Activated CD8-positive, alpha-beta memory T cell treated with anti-CD3 and anti-CD28 coated beads, Interleukin-2, amount 50 U/mL, for 4 hours (primary cell): ENCODE data around the gene SNX30.

Source experiments
- DNase-seq: peaks from one replicate; pipeline ENCODE4 v3.0.0-alpha.2; 2020

Gene SNX30

DNA sequence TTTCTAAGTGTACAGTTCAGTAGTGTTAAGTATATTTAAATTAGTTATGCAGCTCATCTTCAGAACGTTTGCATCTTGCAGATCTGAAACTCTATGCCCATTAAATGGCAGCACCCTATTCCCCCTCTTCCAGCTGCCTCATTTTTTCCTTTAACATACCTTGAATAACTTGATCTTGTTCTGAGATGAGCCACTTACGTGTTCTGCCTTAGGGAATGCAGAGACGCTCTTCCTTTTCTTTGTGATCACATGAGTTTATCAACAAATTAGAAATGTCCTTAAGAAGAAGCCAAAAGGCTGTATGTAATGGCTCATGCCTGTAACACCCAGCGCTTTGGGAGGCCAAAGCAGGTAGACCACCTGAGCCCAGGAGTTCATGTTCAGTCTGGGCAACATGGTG lies 82.5 kb downstream of the SNX30 start:
- DNase-seq = no peak

GRCh38 chr9:112836394-112836793 lies 85.8 kb downstream of the SNX30 start:
- DNase-seq = no peak

- DNase-seq = no peak
Measured at GRCh38 chr9:112838342-112838741, 87.8 kb downstream of the SNX30 start.

GRCh38 chr9:112839331-112839730 lies 88.8 kb downstream of the SNX30 start:
- no peak for DNase-seq

GRCh38 chr9:112841261-112841660 lies 90.7 kb downstream of the SNX30 start:
- DNase-seq = no peak

GRCh38 chr9:112842555-112842954 lies 92.0 kb downstream of the SNX30 start:
- no peak for DNase-seq

- peak; percentile 74 for DNase-seq
Measured at GRCh38 chr9:112844771-112845542, 94.4 kb downstream of the SNX30 start.

DNA sequence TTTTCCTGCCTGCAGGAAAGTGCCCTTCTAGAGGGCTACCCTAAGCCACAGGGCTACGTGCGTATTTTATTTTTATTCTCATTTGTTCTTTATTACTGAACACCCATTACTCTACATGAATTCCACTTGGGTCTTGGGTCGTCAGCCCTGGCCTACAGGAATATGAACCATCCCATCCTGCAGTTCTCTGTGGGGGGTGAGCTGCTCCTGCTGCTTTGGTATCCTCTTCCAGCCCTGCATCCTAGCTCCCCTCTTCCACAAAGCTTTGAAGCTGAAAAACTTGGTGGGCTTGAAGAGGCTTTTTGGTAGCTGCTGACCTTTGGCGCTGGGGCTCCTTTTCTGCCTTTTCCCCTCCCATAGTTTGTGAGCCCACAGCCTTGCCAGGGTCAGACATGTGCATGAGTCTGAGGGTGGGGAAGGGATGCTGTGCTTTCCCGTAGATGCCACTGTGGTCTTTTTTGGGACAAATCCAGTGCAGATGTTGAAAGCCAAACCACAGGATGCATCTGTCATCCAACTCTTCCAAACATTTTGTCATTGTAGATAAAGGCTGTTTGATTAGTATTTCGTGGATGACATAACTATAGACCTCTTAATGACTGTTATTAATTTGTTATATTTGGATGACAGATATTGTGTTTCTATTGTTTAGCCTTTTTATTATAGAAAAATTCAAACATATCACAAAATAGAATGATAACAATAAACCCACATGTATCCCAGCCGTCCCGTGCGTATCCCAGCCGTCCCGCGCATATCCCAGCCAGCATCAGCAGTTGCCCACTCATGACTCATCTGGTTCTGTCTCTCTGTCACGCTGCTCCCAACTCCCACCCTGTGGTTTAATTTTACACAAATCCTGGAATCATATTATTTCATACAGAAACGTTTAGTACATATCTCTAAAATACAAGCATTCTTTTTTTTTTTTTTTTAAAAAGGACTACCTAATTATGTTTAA lies 96.2 kb downstream of the SNX30 start:
- DNase-seq = no peak

DNA sequence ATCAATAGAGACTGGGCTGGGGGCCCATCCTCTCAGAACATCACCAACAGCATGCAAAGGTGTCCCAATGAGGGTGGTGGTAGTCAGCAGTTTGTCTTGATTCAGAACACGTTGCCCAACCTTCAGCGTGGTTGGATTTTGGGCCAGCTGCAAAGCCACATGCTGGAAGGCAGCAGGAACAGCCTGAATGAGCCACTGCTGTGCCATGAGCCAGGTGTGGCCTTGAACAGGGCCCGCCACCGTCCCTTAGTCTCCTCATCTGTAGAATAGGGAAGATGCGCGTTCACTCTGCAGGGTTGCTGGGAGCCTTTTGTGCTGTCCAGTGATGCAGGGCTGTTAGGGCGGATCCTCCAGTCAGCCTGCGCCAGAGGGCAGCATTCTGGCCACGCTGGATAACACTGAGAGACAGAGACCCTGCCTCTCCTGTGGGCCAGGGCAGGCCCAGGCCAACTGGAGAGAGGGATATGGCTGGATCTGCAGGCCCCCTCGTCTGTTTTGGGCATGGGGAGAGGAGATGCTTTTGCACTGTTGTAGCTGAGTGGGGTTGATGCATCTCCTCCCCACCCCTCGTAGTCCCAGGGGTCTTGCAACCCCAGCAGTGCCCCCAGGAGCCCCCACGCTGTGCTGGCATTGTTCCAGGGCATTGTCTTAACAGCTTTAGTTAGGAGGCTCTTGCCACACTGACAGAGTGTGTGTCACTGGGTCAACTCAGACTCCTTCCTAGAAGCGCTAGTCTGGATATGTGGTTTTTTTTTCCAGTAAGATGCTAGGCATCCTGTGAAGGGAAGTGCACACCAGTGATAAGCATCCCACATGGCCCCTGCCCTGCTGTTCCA lies 98.0 kb downstream of the SNX30 start:
- DNase-seq = no peak

DNA sequence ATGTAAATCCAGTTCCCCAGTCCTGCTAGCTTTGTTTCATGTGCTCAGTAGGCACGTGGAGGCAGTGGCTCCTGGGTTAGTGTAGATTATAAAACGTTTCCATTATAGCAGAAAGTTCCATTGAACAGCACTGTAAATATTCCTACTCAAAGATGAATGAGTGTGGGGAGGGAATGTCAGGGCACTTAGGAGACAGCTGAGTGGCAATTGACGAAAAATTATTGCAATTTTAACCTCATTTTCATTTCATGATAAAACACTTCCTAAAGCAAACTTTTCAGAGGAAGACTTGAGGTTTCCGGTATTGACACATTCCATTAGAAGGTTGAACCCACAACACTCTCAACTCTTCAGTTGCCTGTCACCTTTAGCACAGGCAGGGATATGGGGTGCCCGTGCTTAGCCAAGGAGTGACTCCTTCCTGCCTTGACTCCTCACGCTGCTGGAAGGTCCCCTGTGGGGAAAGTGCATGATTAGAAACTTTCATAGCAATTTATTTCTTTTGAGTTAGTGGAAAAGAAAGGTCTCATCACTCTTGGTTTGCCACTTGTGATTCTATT lies 98.9 kb downstream of the SNX30 start:
- no peak for DNase-seq

GRCh38 chr9:112850840-112851239 lies 100.3 kb downstream of the SNX30 start:
- DNase-seq = no peak

DNA sequence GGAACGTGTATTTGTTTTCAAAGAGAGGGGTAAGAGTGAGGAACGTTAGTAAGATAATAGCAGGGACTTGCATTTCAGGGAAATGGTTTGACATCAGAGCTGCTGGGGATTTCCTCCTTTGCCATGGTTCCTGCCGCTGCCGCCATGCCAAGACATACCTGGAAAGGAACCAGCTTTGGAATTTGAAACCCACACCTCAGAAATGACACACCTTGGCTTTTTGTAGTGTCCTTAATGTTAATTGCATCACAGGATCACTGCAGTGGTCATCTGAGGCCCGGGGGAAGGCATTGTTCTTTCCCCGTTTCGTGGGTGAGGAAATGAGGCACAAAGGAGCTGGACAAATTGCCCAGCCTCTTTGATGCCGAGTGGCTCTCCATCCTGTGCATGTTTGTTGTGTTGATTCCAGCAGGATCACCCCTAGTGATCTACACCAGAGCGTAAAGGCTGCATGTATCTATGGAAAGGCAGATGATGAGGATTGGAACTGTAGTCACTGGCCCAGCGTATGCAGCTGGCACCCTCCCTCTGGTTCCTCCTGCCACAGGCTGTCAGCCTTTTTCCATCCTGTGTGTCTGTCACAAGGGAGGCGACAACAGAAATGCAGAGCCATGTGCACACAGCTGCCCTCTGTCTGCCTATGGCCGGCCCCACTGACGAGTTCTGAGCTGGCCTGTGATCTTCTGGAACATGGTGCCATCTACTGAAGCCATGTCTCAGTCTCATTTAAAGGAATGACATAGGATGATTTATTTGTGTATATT lies 102.4 kb downstream of the SNX30 start:
- DNase-seq = no peak

- DNase-seq = no peak
Measured at GRCh38 chr9:112853882-112854585, 103.5 kb downstream of the SNX30 start.

DNA sequence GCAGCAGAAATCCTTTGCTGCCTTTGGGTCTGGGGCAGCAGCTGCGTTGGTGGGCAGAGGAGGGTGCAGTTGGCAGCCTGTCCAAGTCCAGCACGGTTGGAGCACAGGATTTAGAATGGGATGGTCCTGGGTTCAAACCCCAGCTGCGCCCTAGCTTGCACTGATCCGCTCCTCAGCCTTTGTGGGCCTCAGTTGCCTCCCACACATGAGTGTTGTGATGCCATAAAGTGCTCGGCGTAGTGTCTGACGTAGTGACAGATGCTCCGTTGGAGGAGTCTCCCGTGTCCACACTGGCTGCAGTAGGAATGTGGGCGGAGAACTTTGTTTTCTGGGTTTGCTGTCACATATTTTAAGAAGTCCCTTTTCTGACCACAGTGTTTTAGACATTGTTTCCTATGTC lies 104.1 kb downstream of the SNX30 start:
- no peak for DNase-seq

- DNase-seq = no peak
Measured at GRCh38 chr9:112856200-112856599, 105.6 kb downstream of the SNX30 start.

DNA sequence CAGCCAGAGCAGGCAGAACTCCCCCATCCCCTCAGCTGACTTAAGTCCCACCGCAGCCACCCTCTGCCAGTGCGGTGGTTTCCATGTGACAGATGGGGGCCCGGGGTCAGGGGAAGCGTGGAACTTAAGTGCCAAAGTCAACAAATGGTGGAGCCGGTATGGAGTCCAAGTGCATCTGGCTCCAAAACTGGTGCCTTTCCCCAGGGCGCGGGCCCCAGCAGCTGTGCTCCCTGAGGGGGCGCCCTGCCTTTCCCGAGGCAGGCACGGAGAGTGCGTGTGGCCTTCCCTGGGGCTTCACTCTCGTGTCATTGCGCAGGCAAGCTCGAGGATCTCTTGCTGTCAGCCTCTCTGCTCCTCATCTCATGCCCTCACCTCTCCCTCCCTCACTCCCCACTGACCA lies 106.3 kb downstream of the SNX30 start:
- no peak for DNase-seq

DNA sequence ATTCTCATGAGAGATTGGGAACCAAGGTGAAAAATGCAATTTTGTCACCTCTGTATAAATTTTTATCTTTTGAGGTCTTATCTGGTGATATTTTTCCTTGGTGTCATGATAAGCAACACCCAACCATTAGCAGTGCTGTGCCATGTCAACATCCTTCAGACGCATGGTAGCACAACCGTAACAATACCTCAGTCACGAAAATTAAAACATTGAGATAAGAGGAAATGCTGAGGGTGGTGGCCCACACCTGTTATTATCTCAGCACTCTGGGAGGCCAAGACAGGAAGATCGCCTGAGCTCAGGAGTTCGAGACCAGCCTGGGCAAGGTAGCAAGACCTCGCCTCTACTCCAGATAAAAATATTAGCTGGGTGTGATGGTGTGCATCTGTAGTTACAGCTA lies 107.4 kb downstream of the SNX30 start:
- DNase-seq = no peak

GRCh38 chr9:112858625-112859147 lies 108.1 kb downstream of the SNX30 start:
- DNase-seq = no peak

DNA sequence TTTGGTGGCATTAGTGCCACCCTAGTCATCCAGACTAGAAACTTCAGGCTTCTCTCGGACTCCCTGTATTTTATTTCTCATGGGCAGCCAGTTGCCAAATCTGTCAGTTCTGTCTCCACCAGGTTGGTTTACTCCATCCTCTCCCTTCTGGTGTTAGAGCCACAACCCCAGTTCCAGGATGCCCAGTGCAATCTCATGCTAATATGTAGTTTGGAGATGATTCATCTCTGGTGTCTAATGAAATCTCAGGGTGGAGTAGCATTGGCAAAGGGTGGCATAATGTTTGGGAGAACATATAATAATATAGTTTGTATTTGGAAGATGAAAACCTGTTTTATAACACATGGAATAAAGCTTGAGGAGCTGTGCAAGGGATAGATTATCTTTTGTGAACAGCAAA lies 109.9 kb downstream of the SNX30 start:
- DNase-seq = no peak

GRCh38 chr9:112861155-112861554 lies 110.6 kb downstream of the SNX30 start:
- DNase-seq = no peak
